Endothelial cell of umbilical vein (primary cell): ENCODE results near the gene FRRS1L.

Experiments
- CTCF ChIP-seq, 2 donors: IDR thresholded peaks; 1 replicate in 1 of 2; 2 replicates in 1 of 2; pipeline ENCODE4 v1.5.1; 2011; ENCODE audit warnings: low read length in 2 of 2, mild to moderate bottlenecking in 2 of 2, moderate library complexity in 2 of 2, control low read depth in 1 of 2, inconsistent platforms in 1 of 2, low read depth in 1 of 2; ENCODE audit not compliant: insufficient read depth in 1 of 2; ENCODE audit errors: extremely low read depth in 1 of 2
- MAX ChIP-seq: IDR thresholded peaks from 2 replicates; pipeline ENCODE4 v1.6.1; 2011; ENCODE audit not compliant: insufficient read depth, insufficient read length
- MYC ChIP-seq: IDR thresholded peaks from one replicate; pipeline ENCODE4 v1.6.1; 2011; ENCODE audit warnings: mild to moderate bottlenecking, low read depth, low read length

- TF ChIP-seq CTCF (IDR thresholded peaks at IDR 0.05; ENCODE audit: extremely low read depth in 1 of 2, insufficient read depth in 1 of 2, low read depth in 1 of 2, low read length in 2 of 2), result no peak
- no peak for TF ChIP-seq MAX
- no peak for TF ChIP-seq MYC
Measured at GRCh38 chr9:109149089-109149488, 18.0 kb downstream of the FRRS1L start.
